A673 (cell line): ENCODE data around the gene PEX5L.

Experiments
- CTCF ChIP-seq: fragments of 300-800, 200-600 bp; sonication (generic); conservative IDR thresholded peaks from 2 replicates; pipeline ENCODE4 v1.5.1; 2017; ENCODE audit warnings: low read depth, mild to moderate bottlenecking, antibody characterized with exemption, low read length, moderate library complexity, mixed read lengths
- EZH2 ChIP-seq: fragments of 200-600 bp; sonication (generic); IDR thresholded peaks from 2 replicates; pipeline ENCODE4 v1.6.1; 2017; ENCODE audit warnings: borderline replicate concordance, low read depth, mild to moderate bottlenecking, mixed read lengths, antibody characterized with exemption, low read length; ENCODE audit not compliant: poor library complexity, severe bottlenecking

GRCh38 chr3:179837374-179837773, 199.4 kb downstream of the PEX5L start:
- TF ChIP-seq EZH2 (no peak), CTCF (peak; percentile 28; the same call in 1 of the 2 replicates)
